GM21529 (cell line): ENCODE results near the gene PRSS38.

Source experiments
- ATAC-seq: cut with Tn5 transposase; IDR thresholded peaks from one replicate; pipeline ENCODE4 v1.9.1; 2021; ENCODE audit not compliant: unreplicated experiment

The PRSS38 gene

GRCh38 chr1:227792216-227793078, 23.0 kb upstream of the PRSS38 start:
- no peak for ATAC-seq

GRCh38 chr1:227793079-227793947, 22.2 kb upstream of the PRSS38 start:
- no peak for ATAC-seq

GRCh38 chr1:227793948-227794816, 21.3 kb upstream of the PRSS38 start:
- no peak for ATAC-seq

GRCh38 chr1:227794817-227795192, 20.7 kb upstream of the PRSS38 start:
- no peak for ATAC-seq

GRCh38 chr1:227795732-227796131, 19.7 kb upstream of the PRSS38 start:
- ATAC-seq = no peak

- no peak for ATAC-seq
Measured at GRCh38 chr1:227796359-227796915, 19.0 kb upstream of the PRSS38 start.

GRCh38 chr1:227797144-227797543, 18.3 kb upstream of the PRSS38 start:
- no peak for ATAC-seq

GRCh38 chr1:227797625-227798024, 17.9 kb upstream of the PRSS38 start:
- no peak for ATAC-seq

GRCh38 chr1:227798078-227798802, 17.2 kb upstream of the PRSS38 start:
- no peak for ATAC-seq

GRCh38 chr1:227799756-227800155, 15.7 kb upstream of the PRSS38 start:
- no peak for ATAC-seq

- ATAC-seq = no peak
Measured at GRCh38 chr1:227803933-227804332, 11.5 kb upstream of the PRSS38 start.

GRCh38 chr1:227805606-227806197, 9.8 kb upstream of the PRSS38 start:
- ATAC-seq = no peak

GRCh38 chr1:227808566-227808965, 6.9 kb upstream of the PRSS38 start:
- ATAC-seq = no peak

GRCh38 chr1:227809026-227809425, 6.4 kb upstream of the PRSS38 start:
- no peak for ATAC-seq

GRCh38 chr1:227813962-227814361, 1.5 kb upstream of the PRSS38 start:
- ATAC-seq = no peak

- no peak for ATAC-seq
Measured at GRCh38 chr1:227816750-227817446, 1.4 kb downstream of the PRSS38 start.

GRCh38 chr1:227823537-227823936, 8.1 kb downstream of the PRSS38 start:
- no peak for ATAC-seq

GRCh38 chr1:227824204-227824603, 8.7 kb downstream of the PRSS38 start:
- no peak for ATAC-seq

- no peak for ATAC-seq
Measured at GRCh38 chr1:227828786-227829185, 13.3 kb downstream of the PRSS38 start.
